ENCODE measurements around the gene KRTAP1-3.

GRCh38 chr17:41010441-41010840, 24.2 kb downstream of the KRTAP1-3 start:
- TF ChIP-seq CTCF (IDR thresholded peaks at IDR 0.05; ENCODE audit: insufficient read depth, low read length, poor library complexity, severe bottlenecking) (no peak), EZH2phosphoT487 (conservative IDR thresholded peaks at IDR 0.05; ENCODE audit: low read length) (no peak)
